Measurements from ENCODE around the gene PTRHD1.

PTRHD1 gene

GRCh38 chr2:24756789-24757188, 36.4 kb downstream of the PTRHD1 start:
- no peak for DNase-seq (ENCODE audit: low read depth)

DNA sequence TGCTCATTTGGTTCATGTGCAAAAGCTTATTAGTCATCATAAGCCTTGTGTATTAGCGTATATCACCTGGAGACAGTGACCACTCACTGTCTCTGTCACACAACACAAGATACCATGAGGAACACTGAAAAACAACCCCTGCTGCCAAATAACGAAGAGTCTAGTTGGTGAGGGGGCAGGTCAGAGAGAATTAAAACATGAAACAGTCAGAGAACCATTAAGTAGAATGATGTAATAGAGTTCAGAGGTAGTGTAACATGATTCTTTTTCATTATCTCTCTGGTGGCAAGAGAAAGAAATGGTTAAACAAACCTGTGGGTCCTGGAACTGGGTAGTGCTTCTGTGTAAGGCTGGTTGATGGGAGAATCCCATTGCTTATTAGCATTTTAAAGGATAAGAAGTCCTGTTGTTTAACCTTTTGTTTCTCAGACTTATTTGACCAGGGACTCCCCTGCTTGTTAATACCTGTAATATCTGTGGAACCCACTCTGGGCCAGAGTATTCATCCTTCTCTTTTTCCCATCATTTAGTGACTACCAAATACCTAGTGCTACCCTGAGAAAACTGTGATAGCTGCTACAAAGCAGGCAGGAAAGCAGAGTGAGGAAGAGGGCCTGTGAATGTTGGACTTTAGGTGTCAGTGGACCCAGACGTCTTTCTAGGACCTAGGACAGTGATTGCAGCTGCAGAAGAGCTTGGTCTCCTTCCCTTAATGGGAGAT, 38.0 kb downstream of the PTRHD1 start:
- no peak for DNase-seq (ENCODE audit: low read depth)

DNA sequence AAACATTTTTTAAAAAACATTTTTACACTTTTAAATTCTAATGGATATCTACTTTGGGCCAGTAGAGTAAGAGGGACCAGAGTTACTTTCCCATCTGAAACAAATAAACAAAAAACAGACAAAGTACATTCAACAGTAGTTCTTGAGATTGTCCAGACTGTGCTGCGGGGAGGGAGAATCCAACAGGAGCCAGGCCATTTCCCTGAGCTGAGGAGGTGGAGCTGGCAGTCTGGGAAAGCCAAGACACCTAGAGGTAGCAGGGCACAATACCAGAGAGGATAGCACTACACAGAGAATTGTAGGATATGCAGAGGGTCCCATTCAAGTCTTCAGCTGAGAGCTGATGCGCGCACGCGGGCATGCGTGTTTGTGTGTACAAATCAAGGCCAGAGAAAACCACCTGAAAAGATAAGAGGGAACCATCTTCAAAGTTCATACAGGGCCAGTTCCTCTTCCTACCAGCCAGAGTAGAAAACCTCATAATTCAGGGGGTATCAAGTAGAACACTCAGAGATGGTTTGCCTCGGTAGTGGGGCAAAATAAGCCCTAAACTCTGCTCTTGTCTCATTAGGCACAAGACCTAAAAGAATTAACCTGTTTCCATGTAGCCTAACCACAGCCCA, 44.0 kb downstream of the PTRHD1 start:
- DNase-seq (ENCODE audit: low read depth), result no peak

- no peak for DNase-seq (ENCODE audit: low read depth)
Measured at GRCh38 chr2:24747299-24747698, 45.9 kb downstream of the PTRHD1 start.

DNA sequence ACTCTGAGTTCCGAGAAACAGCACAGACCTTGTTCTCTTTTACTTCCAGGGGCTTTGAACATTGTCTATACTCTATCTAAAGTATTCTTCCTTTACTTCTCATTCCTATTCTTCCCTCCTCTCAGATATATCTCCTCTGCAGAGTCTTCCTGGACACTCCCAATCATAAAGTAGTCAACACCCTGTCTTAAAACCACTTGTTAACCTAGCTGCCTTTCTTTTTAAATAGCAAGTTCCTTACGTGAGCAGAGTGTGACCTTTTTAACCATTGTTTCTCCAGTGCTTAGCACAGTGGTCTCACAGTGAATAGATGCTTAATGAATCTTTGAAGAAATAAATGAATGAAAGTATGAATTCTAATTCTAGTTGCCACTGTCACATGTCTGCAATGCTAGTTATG, 47.4 kb downstream of the PTRHD1 start:
- no peak for DNase-seq (ENCODE audit: low read depth)

DNA sequence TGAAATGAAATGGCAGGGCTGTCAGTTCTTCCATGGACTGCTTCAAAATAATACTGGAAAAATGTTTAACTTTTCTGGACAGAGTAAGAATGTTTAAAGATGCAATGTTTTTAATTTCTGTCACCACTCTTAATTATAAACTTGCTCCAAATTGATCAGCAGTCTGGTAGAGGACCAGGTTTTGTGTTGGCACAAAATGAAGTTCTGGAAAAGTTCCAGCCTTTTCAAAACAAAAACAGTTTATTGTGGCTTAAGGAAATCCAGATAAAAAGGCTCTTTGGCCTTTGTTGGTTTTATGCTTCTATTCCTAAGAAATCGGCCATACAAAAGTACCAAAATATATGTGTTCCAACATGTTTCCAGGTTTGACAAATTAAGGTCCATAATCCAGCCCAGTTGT, 48.8 kb downstream of the PTRHD1 start:
- DNase-seq (ENCODE audit: low read depth), result no peak

- DNase-seq (ENCODE audit: low read depth), result no peak
Measured at GRCh38 chr2:24743924-24744323, 49.3 kb downstream of the PTRHD1 start.

GRCh38 chr2:24742730-24743129, 50.5 kb downstream of the PTRHD1 start:
- DNase-seq (ENCODE audit: low read depth), result no peak

DNA sequence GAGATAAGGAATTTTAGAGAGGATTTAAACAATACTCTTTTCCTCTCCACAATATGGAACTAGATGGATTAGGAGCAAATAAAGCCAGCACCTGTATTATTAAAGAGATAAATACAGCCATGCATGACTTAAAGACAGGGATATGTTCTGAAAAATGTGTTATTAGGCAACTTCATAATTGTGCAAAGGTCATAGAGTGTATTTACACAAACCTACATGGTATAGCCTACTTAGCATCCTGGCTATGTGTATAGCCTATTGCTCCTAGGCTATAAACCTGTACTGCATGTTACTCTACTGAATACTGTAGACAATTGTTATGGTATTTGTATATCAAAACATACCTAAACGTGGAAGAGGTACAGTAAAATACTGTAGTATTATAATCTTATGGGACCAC, 53.0 kb downstream of the PTRHD1 start:
- no peak for DNase-seq (ENCODE audit: low read depth)
